Fibroblast of the aortic adventitia (primary cell): Measurements from ENCODE around the gene CHST3. TPM values are rescaled to one million over a fixed set of nuclear protein-coding genes. Genes with fewer than 3 reads are reported as not detected.

Experiments
- DNase-seq: peaks from one replicate; pipeline ENCODE4 v3.0.0-alpha.2; 2010; ENCODE audit warnings: low read depth
- H3K4me3 ChIP-seq: 2 replicates; pipeline ENCODE4 v1.5.1; 2011; ENCODE audit warnings: low read depth, mild to moderate bottlenecking, control low read depth, low read length, moderate library complexity
- total RNA-seq: library from RNA; depleted of rRNA; stranded (reverse); fragments of >200 nt; gene quantifications from 2 replicates; pipeline ENCODE4 v1.2.3, GENCODE V29; 2012; ENCODE audit warnings: low replicate concordance
- TF ChIP-seq, protein P1 (sequence below): IDR thresholded peaks from 2 replicates; pipeline ENCODE4 v1.5.1; 2011; ENCODE audit warnings: mild to moderate bottlenecking, low read length, control low read depth, inconsistent platforms; ENCODE audit not compliant: insufficient read depth

The CHST3 gene
- total RNA-seq, 1 donor, result 19.3 TPM

DNA sequence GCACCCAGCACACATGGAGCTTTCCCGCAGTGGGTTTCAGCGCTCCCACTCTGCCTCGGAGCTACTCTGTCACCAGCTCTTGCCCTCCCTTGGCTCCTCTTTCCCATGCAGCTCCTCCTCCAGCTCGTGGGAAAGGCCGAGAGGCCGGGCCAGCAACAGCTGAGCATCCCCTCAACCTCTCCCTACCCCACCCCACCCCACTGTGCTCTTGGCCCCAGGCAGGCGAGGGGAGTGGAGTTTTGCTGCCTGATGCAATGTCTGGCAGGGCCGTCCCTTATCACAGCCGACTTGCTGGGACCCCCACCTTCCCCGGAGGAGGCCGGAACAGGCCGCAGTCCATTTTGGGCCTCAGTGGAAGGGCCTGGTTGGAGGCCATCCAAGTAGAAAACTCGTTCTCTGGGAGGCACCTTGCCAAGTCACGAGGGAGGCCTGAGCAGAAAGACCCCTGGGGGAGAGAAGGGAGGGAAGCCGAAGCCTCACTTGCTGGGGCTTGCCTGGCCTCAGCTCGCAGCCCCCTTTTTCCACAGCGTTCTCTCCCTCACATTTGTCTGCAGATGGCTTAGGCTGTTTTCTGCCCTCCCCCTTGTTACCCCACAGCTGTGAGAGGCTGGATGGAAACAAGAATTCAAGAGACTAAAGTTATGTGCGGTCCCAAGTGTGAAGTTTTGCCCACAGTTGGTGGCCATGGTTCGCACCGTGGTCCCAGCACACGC, 35.3 kb downstream of the CHST3 start:
- DNase-seq, result peak; percentile 83
- TF ChIP-seq, protein P1, sequence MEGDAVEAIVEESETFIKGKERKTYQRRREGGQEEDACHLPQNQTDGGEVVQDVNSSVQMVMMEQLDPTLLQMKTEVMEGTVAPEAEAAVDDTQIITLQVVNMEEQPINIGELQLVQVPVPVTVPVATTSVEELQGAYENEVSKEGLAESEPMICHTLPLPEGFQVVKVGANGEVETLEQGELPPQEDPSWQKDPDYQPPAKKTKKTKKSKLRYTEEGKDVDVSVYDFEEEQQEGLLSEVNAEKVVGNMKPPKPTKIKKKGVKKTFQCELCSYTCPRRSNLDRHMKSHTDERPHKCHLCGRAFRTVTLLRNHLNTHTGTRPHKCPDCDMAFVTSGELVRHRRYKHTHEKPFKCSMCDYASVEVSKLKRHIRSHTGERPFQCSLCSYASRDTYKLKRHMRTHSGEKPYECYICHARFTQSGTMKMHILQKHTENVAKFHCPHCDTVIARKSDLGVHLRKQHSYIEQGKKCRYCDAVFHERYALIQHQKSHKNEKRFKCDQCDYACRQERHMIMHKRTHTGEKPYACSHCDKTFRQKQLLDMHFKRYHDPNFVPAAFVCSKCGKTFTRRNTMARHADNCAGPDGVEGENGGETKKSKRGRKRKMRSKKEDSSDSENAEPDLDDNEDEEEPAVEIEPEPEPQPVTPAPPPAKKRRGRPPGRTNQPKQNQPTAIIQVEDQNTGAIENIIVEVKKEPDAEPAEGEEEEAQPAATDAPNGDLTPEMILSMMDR, result no peak
- peak overlapping the region; percentile 17 for H3K4me3 ChIP-seq

DNA sequence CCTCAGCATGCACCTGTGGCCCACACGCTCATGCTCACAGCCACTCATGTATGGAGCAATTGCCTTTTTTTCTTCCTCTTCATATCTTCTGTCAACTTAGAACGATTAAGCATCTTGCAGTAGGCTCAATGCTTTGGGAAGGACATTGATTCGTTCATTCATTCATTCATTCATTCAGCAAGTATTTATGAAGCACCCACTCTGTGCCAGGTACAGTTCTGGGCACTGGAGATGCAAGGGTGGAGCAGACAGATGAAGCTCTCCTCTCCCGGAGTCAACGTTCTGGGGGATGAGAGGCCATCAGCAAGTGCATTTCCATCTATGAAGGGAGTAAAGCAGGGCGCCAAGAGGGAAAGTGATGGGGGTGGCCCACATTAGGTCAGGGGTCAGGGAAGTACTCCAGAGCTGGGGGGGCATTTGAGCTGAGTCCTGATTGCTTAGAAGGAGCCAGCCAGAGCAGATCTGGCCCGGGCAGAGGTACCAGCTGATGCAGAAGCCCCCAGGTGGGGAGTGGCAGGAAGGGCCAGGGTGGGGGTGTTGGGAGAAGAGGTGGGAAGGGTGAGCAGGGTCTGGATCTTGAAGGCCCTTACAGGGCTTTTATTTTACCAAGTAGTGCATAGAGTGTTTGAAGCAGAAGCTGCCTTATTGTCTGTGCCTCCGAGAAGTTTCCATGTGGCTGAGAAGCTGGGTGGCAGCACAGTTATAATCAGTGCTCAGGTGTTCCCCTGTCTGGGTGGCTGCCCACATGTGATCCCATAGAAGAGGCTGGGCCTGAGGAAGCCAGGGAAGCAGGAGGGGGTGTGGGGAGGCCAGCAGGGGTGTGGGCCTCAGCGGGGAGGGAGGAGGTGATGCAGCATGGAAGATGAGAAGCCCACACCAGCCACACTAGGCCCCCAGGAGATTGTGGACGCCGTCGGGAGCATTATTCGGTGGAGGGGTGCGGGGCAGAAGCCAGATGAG, 36.2 kb downstream of the CHST3 start:
- no peak overlapping the region for H3K4me3 ChIP-seq
- TF ChIP-seq, protein P1, result no peak
- DNase-seq, result no peak

DNA sequence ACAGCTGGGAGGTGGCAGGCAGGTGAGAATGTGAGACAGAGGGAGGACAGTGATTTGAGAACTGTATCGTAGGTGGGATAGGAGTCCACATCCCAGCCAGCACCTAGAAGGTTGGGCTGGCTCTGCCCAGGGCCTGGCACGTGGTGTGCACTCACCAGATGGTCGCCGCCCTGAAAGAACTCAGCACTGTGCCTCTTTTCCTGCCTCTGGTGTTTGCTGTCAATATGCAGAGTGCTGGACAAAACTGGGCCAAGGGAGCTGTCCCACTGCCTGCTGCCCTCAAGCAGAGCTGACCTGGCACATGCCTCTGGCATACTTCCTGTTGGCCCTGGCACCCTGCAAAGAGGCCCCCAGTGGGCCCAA, 36.8 kb downstream of the CHST3 start:
- DNase-seq, result no peak
- no peak overlapping the region for H3K4me3 ChIP-seq
- TF ChIP-seq, protein P1, result no peak

DNA sequence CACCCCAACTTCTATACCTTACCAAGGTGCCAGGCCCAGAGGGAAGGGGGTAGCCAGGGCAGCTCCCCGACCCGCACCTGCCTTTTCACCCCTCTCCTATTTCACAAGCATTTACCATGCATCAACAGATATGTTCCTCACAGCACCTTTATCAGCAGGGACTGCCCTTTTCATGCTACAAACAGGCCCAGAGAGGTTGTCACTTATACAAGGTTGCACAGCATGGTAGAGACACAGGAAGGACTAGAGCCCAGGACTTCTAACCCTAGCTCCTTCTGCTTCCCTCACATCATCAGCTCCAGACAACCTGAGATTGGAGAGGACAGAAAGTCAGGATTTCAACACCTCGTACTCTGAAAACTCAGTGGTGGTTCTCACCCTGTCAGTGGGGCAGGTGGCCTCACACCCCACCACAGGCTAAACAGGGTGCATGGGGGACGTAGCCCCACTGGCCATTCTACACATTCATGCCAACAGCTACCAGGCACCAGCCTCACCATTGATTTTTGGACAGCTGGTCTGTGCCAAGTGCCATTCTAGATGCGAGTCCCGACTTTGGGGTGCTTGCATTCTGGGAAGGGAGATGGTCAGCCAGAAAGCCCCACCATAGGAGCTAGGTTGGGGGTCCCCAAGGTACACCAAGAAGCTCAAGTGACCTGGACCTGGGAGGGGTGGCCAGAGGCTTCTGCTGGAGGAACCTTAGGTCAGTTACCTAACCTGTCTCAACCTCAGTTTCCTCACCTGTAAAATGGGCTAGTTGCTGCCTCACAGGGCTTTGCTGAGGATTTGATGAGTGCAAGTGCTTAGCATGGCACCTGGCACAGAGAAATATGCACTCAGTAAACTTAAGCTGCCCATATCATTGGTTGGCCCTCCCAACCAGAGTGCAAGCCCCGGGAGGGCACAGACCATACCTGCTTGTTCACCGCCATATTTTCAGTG, 38.4 kb downstream of the CHST3 start:
- DNase-seq, result no peak
- H3K4me3 ChIP-seq, result no peak overlapping the region
- TF ChIP-seq, protein P1, result no peak

DNA sequence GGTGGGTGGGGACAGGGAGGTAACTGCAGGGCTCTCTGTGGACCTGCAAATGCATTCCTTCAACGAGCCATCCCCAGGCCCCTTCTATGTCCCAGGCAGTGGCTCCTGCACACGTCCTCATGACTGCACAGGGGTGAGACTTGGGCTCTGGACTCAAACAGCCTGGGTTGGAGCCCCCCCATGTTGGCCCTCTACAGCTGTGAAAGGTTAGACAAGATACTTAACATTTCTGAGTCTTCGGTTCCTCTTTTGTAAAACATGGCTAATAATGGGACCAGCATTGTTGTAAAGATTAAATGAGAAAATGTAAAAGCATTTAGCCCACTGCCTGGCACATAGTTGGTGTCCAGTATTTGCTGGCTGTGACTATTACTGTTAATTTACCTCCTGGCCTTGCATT, 41.8 kb downstream of the CHST3 start:
- no peak overlapping the region for H3K4me3 ChIP-seq
- no peak for DNase-seq
- TF ChIP-seq, protein P1, result no peak

DNA sequence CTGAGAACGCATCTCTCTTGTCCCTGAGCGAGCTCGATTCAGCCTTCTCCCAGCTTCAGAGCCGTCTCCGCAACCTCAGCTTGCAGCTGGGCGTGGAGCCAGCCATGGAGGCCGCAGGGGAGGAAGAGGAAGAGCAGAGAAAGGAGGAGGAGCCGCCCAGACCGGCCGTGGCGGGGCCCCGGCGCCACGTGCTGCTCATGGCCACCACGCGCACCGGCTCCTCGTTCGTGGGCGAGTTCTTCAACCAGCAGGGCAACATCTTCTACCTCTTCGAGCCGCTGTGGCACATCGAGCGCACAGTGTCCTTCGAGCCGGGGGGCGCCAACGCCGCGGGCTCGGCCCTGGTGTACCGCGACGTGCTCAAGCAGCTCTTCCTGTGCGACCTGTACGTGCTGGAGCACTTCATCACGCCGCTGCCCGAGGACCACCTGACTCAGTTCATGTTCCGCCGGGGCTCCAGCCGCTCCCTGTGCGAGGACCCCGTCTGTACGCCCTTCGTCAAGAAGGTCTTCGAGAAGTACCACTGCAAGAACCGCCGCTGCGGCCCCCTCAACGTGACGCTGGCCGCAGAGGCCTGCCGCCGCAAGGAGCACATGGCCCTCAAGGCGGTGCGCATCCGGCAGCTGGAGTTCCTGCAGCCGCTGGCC, 43.2 kb downstream of the CHST3 start:
- DNase-seq, result no peak
- TF ChIP-seq, protein P1, result no peak
- H3K4me3 ChIP-seq, result no peak overlapping the region
